ENCODE data around the gene C5AR1.
A peak's percentile ranks its signal among the peaks of the same experiment; 100 is the strongest.

The C5AR1 gene

DNA sequence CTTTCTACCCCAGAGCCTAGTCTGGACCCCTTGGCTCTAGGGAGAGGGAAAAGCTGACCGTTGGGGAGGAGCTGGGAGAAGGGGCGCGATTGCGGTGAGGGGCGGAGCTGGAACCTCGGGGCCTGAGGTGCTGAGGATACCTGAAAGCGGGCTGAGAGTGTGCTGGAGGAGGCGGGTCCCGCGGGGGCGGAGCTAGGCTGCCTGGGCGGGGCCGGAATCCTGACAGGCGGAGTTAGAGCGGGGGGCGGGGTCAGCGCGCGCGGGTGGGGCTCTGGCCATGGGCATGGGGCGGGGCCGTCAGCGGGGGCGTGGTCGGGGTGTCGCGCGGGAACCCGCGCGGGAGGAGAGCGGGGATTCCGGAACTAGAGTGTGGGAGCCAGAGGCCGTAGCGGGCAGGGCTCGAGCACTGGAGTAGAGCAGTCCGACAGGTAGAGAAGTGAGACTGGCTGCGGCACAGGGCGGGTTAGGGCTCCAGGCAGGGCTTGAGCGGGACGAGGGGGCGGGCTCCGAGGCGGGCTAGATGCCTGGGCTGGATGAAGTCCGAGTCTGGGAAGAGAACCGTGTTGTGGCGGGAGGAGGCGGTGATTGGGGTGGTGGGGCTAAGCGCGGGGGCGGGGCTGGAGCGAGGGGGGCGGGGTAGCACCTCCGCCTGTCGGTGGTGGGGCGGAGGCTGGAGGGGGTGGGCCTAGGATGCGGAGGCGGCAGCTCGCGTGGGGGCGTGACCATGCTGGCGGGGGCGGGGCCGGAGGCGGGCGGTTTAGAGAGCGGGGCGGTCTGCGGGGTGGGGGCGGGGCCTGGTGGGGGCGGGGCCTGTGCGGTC is 35.4 kb upstream of the C5AR1 start, which contains the start of gene INAFM1 (continued):
- TF ChIP-seq, protein P1, sequence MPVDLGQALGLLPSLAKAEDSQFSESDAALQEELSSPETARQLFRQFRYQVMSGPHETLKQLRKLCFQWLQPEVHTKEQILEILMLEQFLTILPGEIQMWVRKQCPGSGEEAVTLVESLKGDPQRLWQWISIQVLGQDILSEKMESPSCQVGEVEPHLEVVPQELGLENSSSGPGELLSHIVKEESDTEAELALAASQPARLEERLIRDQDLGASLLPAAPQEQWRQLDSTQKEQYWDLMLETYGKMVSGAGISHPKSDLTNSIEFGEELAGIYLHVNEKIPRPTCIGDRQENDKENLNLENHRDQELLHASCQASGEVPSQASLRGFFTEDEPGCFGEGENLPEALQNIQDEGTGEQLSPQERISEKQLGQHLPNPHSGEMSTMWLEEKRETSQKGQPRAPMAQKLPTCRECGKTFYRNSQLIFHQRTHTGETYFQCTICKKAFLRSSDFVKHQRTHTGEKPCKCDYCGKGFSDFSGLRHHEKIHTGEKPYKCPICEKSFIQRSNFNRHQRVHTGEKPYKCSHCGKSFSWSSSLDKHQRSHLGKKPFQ (tag by site-specific recombination; IDR thresholded peaks at IDR 0.05), result no peak
- no peak for TF ChIP-seq ZIC2 (tag by site-specific recombination; IDR thresholded peaks at IDR 0.05)
- TF ChIP-seq ZNF266 (tag by site-specific recombination; IDR thresholded peaks at IDR 0.05; ENCODE audit: low read depth), result no peak
- no peak for TF ChIP-seq ZNF621 (tag by site-specific recombination; IDR thresholded peaks at IDR 0.05)
- no peak for TF ChIP-seq ZNF302 (tag by site-specific recombination; IDR thresholded peaks at IDR 0.05; ENCODE audit: low read depth)
- no peak for TF ChIP-seq ZNF16 (tag by site-specific recombination; IDR thresholded peaks at IDR 0.05; ENCODE audit: low read depth)
- TF ChIP-seq ZNF777 (tag by site-specific recombination; IDR thresholded peaks at IDR 0.05; ENCODE audit: borderline replicate concordance), result no peak
- TF ChIP-seq, protein P2, sequence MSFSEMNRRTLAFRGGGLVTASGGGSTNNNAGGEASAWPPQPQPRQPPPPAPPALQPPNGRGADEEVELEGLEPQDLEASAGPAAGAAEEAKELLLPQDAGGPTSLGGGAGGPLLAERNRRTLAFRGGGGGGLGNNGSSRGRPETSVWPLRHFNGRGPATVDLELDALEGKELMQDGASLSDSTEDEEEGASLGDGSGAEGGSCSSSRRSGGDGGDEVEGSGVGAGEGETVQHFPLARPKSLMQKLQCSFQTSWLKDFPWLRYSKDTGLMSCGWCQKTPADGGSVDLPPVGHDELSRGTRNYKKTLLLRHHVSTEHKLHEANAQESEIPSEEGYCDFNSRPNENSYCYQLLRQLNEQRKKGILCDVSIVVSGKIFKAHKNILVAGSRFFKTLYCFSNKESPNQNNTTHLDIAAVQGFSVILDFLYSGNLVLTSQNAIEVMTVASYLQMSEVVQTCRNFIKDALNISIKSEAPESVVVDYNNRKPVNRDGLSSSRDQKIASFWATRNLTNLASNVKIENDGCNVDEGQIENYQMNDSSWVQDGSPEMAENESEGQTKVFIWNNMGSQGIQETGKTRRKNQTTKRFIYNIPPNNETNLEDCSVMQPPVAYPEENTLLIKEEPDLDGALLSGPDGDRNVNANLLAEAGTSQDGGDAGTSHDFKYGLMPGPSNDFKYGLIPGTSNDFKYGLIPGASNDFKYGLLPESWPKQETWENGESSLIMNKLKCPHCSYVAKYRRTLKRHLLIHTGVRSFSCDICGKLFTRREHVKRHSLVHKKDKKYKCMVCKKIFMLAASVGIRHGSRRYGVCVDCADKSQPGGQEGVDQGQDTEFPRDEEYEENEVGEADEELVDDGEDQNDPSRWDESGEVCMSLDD (tag by site-specific recombination; IDR thresholded peaks at IDR 0.05), result no peak
- no peak for TF ChIP-seq ZNF114 (tag by site-specific recombination; IDR thresholded peaks at IDR 0.05)
- no peak for TF ChIP-seq ZNF510 (tag by site-specific recombination; IDR thresholded peaks at IDR 0.05; ENCODE audit: insufficient replicate concordance)
- no peak for TF ChIP-seq ZNF169 (tag by site-specific recombination; IDR thresholded peaks at IDR 0.05)
- peak; percentile 46; the same call in 1 of the 2 replicates for TF ChIP-seq ZBTB17 (tag by site-specific recombination; IDR thresholded peaks at IDR 0.05)
- TF ChIP-seq ZNF529 (tag by site-specific recombination; IDR thresholded peaks at IDR 0.05; ENCODE audit: insufficient replicate concordance), result no peak
- TF ChIP-seq ZNF610 (tag by site-specific recombination; IDR thresholded peaks at IDR 0.05; ENCODE audit: borderline replicate concordance), result no peak
- no peak for TF ChIP-seq ZNF211 (tag by site-specific recombination; IDR thresholded peaks at IDR 0.05; ENCODE audit: low read depth)
- TF ChIP-seq ZFP69B (tag by site-specific recombination; IDR thresholded peaks at IDR 0.05), result no peak
- no peak for TF ChIP-seq SETDB1 (IDR thresholded peaks at IDR 0.05; ENCODE audit: insufficient read length, low read length)
- no peak for TF ChIP-seq ZSCAN23 (tag by site-specific recombination; IDR thresholded peaks at IDR 0.05)
- TF ChIP-seq ZNF19 (tag by site-specific recombination; IDR thresholded peaks at IDR 0.05; ENCODE audit: low read depth), result no peak
- no peak for TF ChIP-seq ZNF112 (tag by site-specific recombination; IDR thresholded peaks at IDR 0.05)
- no peak for TF ChIP-seq ZNF658 (tag by site-specific recombination; IDR thresholded peaks at IDR 0.05)
- TF ChIP-seq, protein P3, sequence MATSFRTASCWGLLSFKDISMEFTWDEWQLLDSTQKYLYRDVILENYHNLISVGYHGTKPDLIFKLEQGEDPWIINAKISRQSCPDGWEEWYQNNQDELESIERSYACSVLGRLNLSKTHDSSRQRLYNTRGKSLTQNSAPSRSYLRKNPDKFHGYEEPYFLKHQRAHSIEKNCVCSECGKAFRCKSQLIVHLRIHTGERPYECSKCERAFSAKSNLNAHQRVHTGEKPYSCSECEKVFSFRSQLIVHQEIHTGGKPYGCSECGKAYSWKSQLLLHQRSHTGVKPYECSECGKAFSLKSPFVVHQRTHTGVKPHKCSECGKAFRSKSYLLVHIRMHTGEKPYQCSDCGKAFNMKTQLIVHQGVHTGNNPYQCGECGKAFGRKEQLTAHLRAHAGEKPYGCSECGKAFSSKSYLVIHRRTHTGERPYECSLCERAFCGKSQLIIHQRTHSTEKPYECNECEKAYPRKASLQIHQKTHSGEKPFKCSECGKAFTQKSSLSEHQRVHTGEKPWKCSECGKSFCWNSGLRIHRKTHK (tag by site-specific recombination; IDR thresholded peaks at IDR 0.05), result no peak
- no peak; the same call in 1 of the 2 replicates for TF ChIP-seq IKZF3 (tag by site-specific recombination; IDR thresholded peaks at IDR 0.05)
- TF ChIP-seq YY1 (tag by site-specific recombination; IDR thresholded peaks at IDR 0.05), result no peak
- TF ChIP-seq SALL2 (tag by site-specific recombination; IDR thresholded peaks at IDR 0.05; ENCODE audit: borderline replicate concordance), result no peak
- TF ChIP-seq, protein P4, sequence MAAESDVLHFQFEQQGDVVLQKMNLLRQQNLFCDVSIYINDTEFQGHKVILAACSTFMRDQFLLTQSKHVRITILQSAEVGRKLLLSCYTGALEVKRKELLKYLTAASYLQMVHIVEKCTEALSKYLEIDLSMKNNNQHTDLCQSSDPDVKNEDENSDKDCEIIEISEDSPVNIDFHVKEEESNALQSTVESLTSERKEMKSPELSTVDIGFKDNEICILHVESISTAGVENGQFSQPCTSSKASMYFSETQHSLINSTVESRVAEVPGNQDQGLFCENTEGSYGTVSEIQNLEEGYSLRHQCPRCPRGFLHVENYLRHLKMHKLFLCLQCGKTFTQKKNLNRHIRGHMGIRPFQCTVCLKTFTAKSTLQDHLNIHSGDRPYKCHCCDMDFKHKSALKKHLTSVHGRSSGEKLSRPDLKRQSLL (tag by site-specific recombination; IDR thresholded peaks at IDR 0.05), result peak; percentile 93
- TF ChIP-seq, protein P5, sequence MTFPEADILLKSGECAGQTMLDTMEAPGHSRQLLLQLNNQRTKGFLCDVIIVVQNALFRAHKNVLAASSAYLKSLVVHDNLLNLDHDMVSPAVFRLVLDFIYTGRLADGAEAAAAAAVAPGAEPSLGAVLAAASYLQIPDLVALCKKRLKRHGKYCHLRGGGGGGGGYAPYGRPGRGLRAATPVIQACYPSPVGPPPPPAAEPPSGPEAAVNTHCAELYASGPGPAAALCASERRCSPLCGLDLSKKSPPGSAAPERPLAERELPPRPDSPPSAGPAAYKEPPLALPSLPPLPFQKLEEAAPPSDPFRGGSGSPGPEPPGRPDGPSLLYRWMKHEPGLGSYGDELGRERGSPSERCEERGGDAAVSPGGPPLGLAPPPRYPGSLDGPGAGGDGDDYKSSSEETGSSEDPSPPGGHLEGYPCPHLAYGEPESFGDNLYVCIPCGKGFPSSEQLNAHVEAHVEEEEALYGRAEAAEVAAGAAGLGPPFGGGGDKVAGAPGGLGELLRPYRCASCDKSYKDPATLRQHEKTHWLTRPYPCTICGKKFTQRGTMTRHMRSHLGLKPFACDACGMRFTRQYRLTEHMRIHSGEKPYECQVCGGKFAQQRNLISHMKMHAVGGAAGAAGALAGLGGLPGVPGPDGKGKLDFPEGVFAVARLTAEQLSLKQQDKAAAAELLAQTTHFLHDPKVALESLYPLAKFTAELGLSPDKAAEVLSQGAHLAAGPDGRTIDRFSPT (tag by site-specific recombination; IDR thresholded peaks at IDR 0.05), result no peak
- TF ChIP-seq, protein P6, sequence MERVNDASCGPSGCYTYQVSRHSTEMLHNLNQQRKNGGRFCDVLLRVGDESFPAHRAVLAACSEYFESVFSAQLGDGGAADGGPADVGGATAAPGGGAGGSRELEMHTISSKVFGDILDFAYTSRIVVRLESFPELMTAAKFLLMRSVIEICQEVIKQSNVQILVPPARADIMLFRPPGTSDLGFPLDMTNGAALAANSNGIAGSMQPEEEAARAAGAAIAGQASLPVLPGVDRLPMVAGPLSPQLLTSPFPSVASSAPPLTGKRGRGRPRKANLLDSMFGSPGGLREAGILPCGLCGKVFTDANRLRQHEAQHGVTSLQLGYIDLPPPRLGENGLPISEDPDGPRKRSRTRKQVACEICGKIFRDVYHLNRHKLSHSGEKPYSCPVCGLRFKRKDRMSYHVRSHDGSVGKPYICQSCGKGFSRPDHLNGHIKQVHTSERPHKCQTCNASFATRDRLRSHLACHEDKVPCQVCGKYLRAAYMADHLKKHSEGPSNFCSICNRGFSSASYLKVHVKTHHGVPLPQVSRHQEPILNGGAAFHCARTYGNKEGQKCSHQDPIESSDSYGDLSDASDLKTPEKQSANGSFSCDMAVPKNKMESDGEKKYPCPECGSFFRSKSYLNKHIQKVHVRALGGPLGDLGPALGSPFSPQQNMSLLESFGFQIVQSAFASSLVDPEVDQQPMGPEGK (tag by site-specific recombination; IDR thresholded peaks at IDR 0.05), result peak; percentile 55
- TF ChIP-seq OSR2 (tag by site-specific recombination; IDR thresholded peaks at IDR 0.05), result no peak
